Stimulated activated CD8-positive, alpha-beta memory T cell treated with anti-CD3 and anti-CD28 coated beads, Interleukin-7, amount 100 ng/mL, for 1 hour (primary cell): ENCODE measurements around the gene KIF6.

Experiments
- DNase-seq, 2 donors: peaks; one replicate each; pipeline ENCODE4 v3.0.0-alpha.2; 2020; ENCODE audit warnings: low read depth in 2 of 2

The KIF6 gene

GRCh38 chr6:39320363-39320984 is 404.7 kb downstream of the KIF6 start:
- DNase-seq = no peak

- DNase-seq = no peak
Observed at GRCh38 chr6:39319621-39320362, 405.4 kb downstream of the KIF6 start.

GRCh38 chr6:39317256-39317655 is 408.0 kb downstream of the KIF6 start:
- DNase-seq = no peak

GRCh38 chr6:39314273-39314795 is 410.9 kb downstream of the KIF6 start, which contains the start of gene KCNK17:
Gene KCNK17, minus strand, starts transcription at chr6:39314419. Its CDS starts 99 bp downstream, at chr6:39314320.
- no peak for DNase-seq

- no peak for DNase-seq
Observed at GRCh38 chr6:39313526-39314272, 411.5 kb downstream of the KIF6 start.

GRCh38 chr6:39312912-39313525 is 412.2 kb downstream of the KIF6 start:
- DNase-seq = no peak

GRCh38 chr6:39310542-39310941 is 414.7 kb downstream of the KIF6 start:
- DNase-seq = no peak

GRCh38 chr6:39309942-39310531 is 415.2 kb downstream of the KIF6 start:
- DNase-seq = peak in 1 of 2 donors; percentile 15

GRCh38 chr6:39307462-39307861 is 417.7 kb downstream of the KIF6 start:
- DNase-seq = no peak

GRCh38 chr6:39304951-39305350 is 420.3 kb downstream of the KIF6 start:
- DNase-seq = no peak

- DNase-seq = no peak
Observed at GRCh38 chr6:39303425-39304153, 421.6 kb downstream of the KIF6 start.

- DNase-seq = peak; percentile 66 to 80
Observed at GRCh38 chr6:39302669-39303424, 422.4 kb downstream of the KIF6 start.

- DNase-seq = no peak
Observed at GRCh38 chr6:39302011-39302410, 423.2 kb downstream of the KIF6 start.

- no peak for DNase-seq
Observed at GRCh38 chr6:39301606-39302005, 423.6 kb downstream of the KIF6 start.

- no peak for DNase-seq
Observed at GRCh38 chr6:39300739-39301138, 424.5 kb downstream of the KIF6 start.

GRCh38 chr6:39298061-39298460 is 427.1 kb downstream of the KIF6 start:
- DNase-seq = no peak

GRCh38 chr6:39296745-39297640 is 428.2 kb downstream of the KIF6 start:
- no peak for DNase-seq

- DNase-seq = no peak
Observed at GRCh38 chr6:39295611-39296011, 429.6 kb downstream of the KIF6 start.

GRCh38 chr6:39294899-39295298 is 430.3 kb downstream of the KIF6 start:
- no peak for DNase-seq
